HL-60 (cell line): Measurements from ENCODE around the gene PLS3.

Source experiments
- CTCF ChIP-seq: IDR thresholded peaks from one replicate; pipeline ENCODE4 v1.5.1; 2011; ENCODE audit warnings: low read length, control low read depth, inconsistent platforms; ENCODE audit not compliant: insufficient read depth
- GABPA ChIP-seq: IDR thresholded peaks from 2 replicates; pipeline ENCODE4 v1.6.1; 2012; ENCODE audit warnings: low read depth
- POLR2AphosphoS5 ChIP-seq: IDR thresholded peaks from 2 replicates; pipeline ENCODE4 v1.6.1; 2012; ENCODE audit warnings: low read depth
- TF ChIP-seq, protein P1 (sequence below): IDR thresholded peaks from 2 replicates; pipeline ENCODE4 v1.6.1; 2012; ENCODE audit warnings: low read depth; ENCODE audit not compliant: insufficient replicate concordance

- no peak for TF ChIP-seq CTCF
- TF ChIP-seq, protein P1, sequence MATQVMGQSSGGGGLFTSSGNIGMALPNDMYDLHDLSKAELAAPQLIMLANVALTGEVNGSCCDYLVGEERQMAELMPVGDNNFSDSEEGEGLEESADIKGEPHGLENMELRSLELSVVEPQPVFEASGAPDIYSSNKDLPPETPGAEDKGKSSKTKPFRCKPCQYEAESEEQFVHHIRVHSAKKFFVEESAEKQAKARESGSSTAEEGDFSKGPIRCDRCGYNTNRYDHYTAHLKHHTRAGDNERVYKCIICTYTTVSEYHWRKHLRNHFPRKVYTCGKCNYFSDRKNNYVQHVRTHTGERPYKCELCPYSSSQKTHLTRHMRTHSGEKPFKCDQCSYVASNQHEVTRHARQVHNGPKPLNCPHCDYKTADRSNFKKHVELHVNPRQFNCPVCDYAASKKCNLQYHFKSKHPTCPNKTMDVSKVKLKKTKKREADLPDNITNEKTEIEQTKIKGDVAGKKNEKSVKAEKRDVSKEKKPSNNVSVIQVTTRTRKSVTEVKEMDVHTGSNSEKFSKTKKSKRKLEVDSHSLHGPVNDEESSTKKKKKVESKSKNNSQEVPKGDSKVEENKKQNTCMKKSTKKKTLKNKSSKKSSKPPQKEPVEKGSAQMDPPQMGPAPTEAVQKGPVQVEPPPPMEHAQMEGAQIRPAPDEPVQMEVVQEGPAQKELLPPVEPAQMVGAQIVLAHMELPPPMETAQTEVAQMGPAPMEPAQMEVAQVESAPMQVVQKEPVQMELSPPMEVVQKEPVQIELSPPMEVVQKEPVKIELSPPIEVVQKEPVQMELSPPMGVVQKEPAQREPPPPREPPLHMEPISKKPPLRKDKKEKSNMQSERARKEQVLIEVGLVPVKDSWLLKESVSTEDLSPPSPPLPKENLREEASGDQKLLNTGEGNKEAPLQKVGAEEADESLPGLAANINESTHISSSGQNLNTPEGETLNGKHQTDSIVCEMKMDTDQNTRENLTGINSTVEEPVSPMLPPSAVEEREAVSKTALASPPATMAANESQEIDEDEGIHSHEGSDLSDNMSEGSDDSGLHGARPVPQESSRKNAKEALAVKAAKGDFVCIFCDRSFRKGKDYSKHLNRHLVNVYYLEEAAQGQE = no peak
- TF ChIP-seq GABPA = no peak
- no peak for TF ChIP-seq POLR2AphosphoS5
Measured at GRCh38 chrX:115559672-115560071, 1.3 kb upstream of the PLS3 start.
